Keratinocyte (primary cell): ENCODE results near the gene CPNE4.

Experiments
- EZH2 ChIP-seq: IDR thresholded peaks from one replicate; pipeline ENCODE4 v1.6.1; 2012; ENCODE audit warnings: inconsistent platforms, mild to moderate bottlenecking, low read length, moderate library complexity
- TF ChIP-seq, protein P1 (sequence below), 3 experiments: IDR thresholded peaks in 1 of 3; conservative IDR thresholded peaks in 1 of 3; optimal IDR thresholded peaks in 1 of 3; 2 replicates in 2 of 3; 3 replicates in 1 of 3; pipeline versions ENCODE3 to v1.5.1; 2011; ENCODE audit warnings: low read length in 3 of 3, mild to moderate bottlenecking in 3 of 3, moderate library complexity in 2 of 3, control low read depth in 1 of 3, inconsistent platforms in 1 of 3; ENCODE audit not compliant: insufficient read depth in 2 of 3; ENCODE audit errors: extremely low read depth in 1 of 3

DNA sequence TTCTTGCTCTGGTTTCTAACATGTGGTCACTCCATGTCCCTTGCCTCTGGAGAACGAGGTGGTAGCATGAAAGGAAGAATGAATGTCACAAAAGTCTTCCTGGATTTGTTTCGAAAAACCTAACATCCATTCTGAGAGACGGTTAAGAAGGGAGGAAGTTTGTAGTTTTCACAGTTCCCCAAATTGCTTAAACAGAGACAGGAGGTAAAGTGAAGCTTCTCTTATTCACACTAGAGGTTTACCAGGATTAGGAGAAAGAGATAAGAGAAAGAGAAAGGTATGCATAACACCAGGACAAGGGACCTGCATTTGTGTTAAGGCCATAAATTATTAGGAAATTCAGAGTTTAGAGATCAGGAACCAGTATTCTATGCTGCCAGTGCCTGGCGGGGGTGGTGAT lies 228.1 kb downstream of the CPNE4 start:
- TF ChIP-seq, protein P1, sequence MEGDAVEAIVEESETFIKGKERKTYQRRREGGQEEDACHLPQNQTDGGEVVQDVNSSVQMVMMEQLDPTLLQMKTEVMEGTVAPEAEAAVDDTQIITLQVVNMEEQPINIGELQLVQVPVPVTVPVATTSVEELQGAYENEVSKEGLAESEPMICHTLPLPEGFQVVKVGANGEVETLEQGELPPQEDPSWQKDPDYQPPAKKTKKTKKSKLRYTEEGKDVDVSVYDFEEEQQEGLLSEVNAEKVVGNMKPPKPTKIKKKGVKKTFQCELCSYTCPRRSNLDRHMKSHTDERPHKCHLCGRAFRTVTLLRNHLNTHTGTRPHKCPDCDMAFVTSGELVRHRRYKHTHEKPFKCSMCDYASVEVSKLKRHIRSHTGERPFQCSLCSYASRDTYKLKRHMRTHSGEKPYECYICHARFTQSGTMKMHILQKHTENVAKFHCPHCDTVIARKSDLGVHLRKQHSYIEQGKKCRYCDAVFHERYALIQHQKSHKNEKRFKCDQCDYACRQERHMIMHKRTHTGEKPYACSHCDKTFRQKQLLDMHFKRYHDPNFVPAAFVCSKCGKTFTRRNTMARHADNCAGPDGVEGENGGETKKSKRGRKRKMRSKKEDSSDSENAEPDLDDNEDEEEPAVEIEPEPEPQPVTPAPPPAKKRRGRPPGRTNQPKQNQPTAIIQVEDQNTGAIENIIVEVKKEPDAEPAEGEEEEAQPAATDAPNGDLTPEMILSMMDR (optimal IDR thresholded peaks at IDR 0.05 in 1 of 3, IDR thresholded peaks at IDR 0.05 in 1 of 3, conservative IDR thresholded peaks at IDR 0.05 in 1 of 3; ENCODE audit: extremely low read depth in 1 of 3, insufficient read depth in 2 of 3, low read length in 3 of 3): no peak
- no peak for TF ChIP-seq EZH2
